CD4-positive, alpha-beta T cell (primary cell): ENCODE results near the gene IGF2R. TPM values are rescaled to one million over a fixed set of nuclear protein-coding genes. Genes with fewer than 3 reads are reported as not detected.

Experiments used
- ATAC-seq: fragments of 200-7000 bp; cut with Tn5 transposase; one replicate; pipeline ENCODE4 v1.10.0; 2022; ENCODE audit warnings: mild to moderate bottlenecking; ENCODE audit not compliant: poor library complexity
- CTCF ChIA-PET: fragments of 350-600 bp; sonication (Branson Sonifier 250); formaldehyde crosslinking; loops from one replicate; lab custom pipeline; 2021; ENCODE audit warnings: antibody characterized with exemption, inconsistent platforms; lab: Charles Lee
- POLR2A ChIA-PET: fragments of 350-600 bp; sonication (Branson Sonifier 250); formaldehyde crosslinking; loops from one replicate; lab custom pipeline; 2021; ENCODE audit warnings: antibody characterized with exemption, inconsistent platforms; lab: Charles Lee
- DNase-seq, 14 experiments: peaks; one replicate each; pipeline ENCODE4 v3.0.0-alpha.2; 2013 to 2020; ENCODE audit warnings: mixed read lengths in 2 of 14
- H3K27ac ChIP-seq, 2 donors: one replicate each; pipeline versions ENCODE4 v1.5.1 to v1.7.0; 2013; ENCODE audit warnings: low read length in 2 of 2, low read depth in 1 of 2, mild to moderate bottlenecking in 1 of 2
- H3K27me3 ChIP-seq, 2 experiments: 1 replicate in 1 of 2; 2 replicates in 1 of 2; pipeline versions ENCODE4 v1.6.1 to v1.7.0; 2013; ENCODE audit warnings: low read length in 2 of 2, control low read depth in 1 of 2, mild to moderate bottlenecking in 1 of 2, moderate library complexity in 1 of 2; ENCODE audit not compliant: insufficient read depth in 2 of 2, control insufficient read depth in 1 of 2
- H3K36me3 ChIP-seq: one replicate; pipeline ENCODE4 v1.6.1; 2013; ENCODE audit warnings: low read length, control low read depth; ENCODE audit not compliant: insufficient read depth
- H3K4me1 ChIP-seq: one replicate; pipeline ENCODE4 v1.6.1; 2013; ENCODE audit warnings: low read length, control low read depth; ENCODE audit not compliant: insufficient read depth
- H3K4me3 ChIP-seq: one replicate; pipeline ENCODE4 v1.5.1; 2013; ENCODE audit warnings: mild to moderate bottlenecking, low read length, moderate library complexity
- H3K9me3 ChIP-seq, 2 experiments: 1 replicate in 1 of 2; 2 replicates in 1 of 2; pipeline versions ENCODE4 v1.6.1 to v1.7.0; 2013; ENCODE audit warnings: low read length in 2 of 2, mild to moderate bottlenecking in 2 of 2, control low read depth in 1 of 2, moderate library complexity in 1 of 2; ENCODE audit not compliant: control insufficient read depth in 1 of 2, insufficient read depth in 1 of 2
- H3K27ac Mint-ChIP-seq: one replicate; pipeline ENCODE4 v1.8.0; 2020; ENCODE audit warnings: mixed read lengths
- H3K27me3 Mint-ChIP-seq: one replicate; pipeline ENCODE4 v1.8.0; 2021; ENCODE audit warnings: mixed read lengths
- H3K36me3 Mint-ChIP-seq: one replicate; pipeline ENCODE4 v1.8.0; 2021; ENCODE audit warnings: low read depth, mixed read lengths
- H3K4me1 Mint-ChIP-seq: one replicate; pipeline ENCODE4 v1.8.0; 2021; ENCODE audit warnings: low read depth, mixed read lengths
- H3K4me3 Mint-ChIP-seq: one replicate; pipeline ENCODE4 v1.8.0; 2020; ENCODE audit warnings: mild to moderate bottlenecking, mixed read lengths
- H3K9me3 Mint-ChIP-seq: one replicate; pipeline ENCODE4 v1.8.0; 2020; ENCODE audit warnings: mixed read lengths
- CTCF ChIP-seq: fragments of 200-600 bp; IDR thresholded peaks from one replicate; pipeline ENCODE4 v1.8.0; 2022; ENCODE audit warnings: antibody characterized with exemption, mild to moderate bottlenecking
- intact Hi-C, 2 experiments: fragments of 100-400 bp; cut with DNase I in 1 of 2; cut with micrococcal nuclease in 1 of 2; formaldehyde crosslinking; loops; one replicate each; pipeline versions ENCODE4 v1.15.1 to v1.9.0; 2023 to 2025; cut with DNase I, micrococcal nuclease
- total RNA-seq, 174 experiments: library from RNA in 2 of 174; stranded (reverse) in 2 of 174; gene quantifications; one replicate each; pipeline ENCODE4 v1.2.3 and lab custom pipeline; 2021 to 2026

IGF2R gene
- total RNA-seq, 2 experiments from 2014 or later: 43.8 to 46.7 TPM

GRCh38 chr6:160103825-160104100 lies 134.9 kb downstream of the IGF2R start:
- CTCF ChIA-PET: no interaction called here
- Histone ChIP-seq H3K27me3 (no peaks in the 10 kb centered on the region), H3K4me3 (no peak overlapping the region), H3K4me1 (no peaks in the 10 kb centered on the region), H3K36me3 (peaks cover 46% of the 10 kb centered on the region), H3K27ac (no peak overlapping the region), H3K9me3 (no peaks in the 10 kb centered on the region)
- no peak for TF ChIP-seq CTCF
- Mint-ChIP-seq H3K4me1 (peaks cover 18% of the 10 kb centered on the region), H3K4me3 (no peak overlapping the region), H3K27me3 (no peaks in the 10 kb centered on the region), H3K27ac (no peak overlapping the region), H3K36me3 (peaks cover 83% of the 10 kb centered on the region), H3K9me3 (no peaks in the 10 kb centered on the region)
- no peak for DNase-seq
- intact Hi-C loops: loop anchor here (10.0 kb wide), 1 partner anchor 239 kb away; no protein-coding TSS in a partner anchor
- no peak for ATAC-seq
- POLR2A ChIA-PET: interaction anchor here (0.6 kb wide), 1 partner anchor 927 kb away, joined by 3 read pairs; no protein-coding TSS in a partner anchor

GRCh38 chr6:160104821-160105517 lies 136.1 kb downstream of the IGF2R start:
- Histone ChIP-seq H3K4me1 (peaks cover 3% of the 10 kb centered on the region), H3K27ac (no peak overlapping the region), H3K27me3 (no peaks in the 10 kb centered on the region), H3K36me3 (peaks cover 46% of the 10 kb centered on the region), H3K4me3 (no peak overlapping the region), H3K9me3 (no peaks in the 10 kb centered on the region)
- intact Hi-C loops: loop anchor here (10.0 kb wide), 1 partner anchor 240 kb away; no protein-coding TSS in a partner anchor
- DNase-seq (no peak), ATAC-seq (no peak)
- Mint-ChIP-seq H3K9me3 (no peaks in the 10 kb centered on the region), H3K27ac (no peak overlapping the region), H3K4me3 (no peak overlapping the region), H3K4me1 (peaks cover 13% of the 10 kb centered on the region), H3K36me3 (peaks cover 76% of the 10 kb centered on the region), H3K27me3 (no peaks in the 10 kb centered on the region)
- POLR2A ChIA-PET: no interaction called here
- CTCF ChIA-PET: no interaction called here
- no peak for TF ChIP-seq CTCF

- Histone ChIP-seq H3K36me3 (peaks cover 45% of the 10 kb centered on the region), H3K9me3 (no peaks in the 10 kb centered on the region), H3K4me3 (no peak overlapping the region), H3K27ac (no peak overlapping the region), H3K4me1 (peaks cover 3% of the 10 kb centered on the region), H3K27me3 (no peaks in the 10 kb centered on the region)
- TF ChIP-seq CTCF: no peak
- DNase-seq: no peak
- ChIA-PET CTCF (no interaction called here), POLR2A (no interaction called here)
- H3K4me3 Mint-ChIP-seq: no peak overlapping the region
- H3K27ac Mint-ChIP-seq: no peak overlapping the region
- peaks cover 10% of the 10 kb centered on the region for H3K4me1 Mint-ChIP-seq
- peaks cover 67% of the 10 kb centered on the region for H3K36me3 Mint-ChIP-seq
- H3K27me3 Mint-ChIP-seq: no peaks in the 10 kb centered on the region
- no peaks in the 10 kb centered on the region for H3K9me3 Mint-ChIP-seq
- no peak for ATAC-seq
- intact Hi-C loops: loop anchor here (10.0 kb wide), 1 partner anchor 241 kb away; no protein-coding TSS in a partner anchor
Observed at GRCh38 chr6:160106010-160106409, 137.1 kb downstream of the IGF2R start.
